HG03045 (cell line): ENCODE data around the gene GLB1L3.
"Not testable (repeated sequence)": the region's sequence is repeated elsewhere in the genome, so short reads cannot be mapped to it uniquely, and the experiment has no call there.

Source experiments
- ATAC-seq: cut with Tn5 transposase; IDR thresholded peaks from one replicate; pipeline ENCODE4 v1.9.1; 2021; ENCODE audit warnings: mild to moderate bottlenecking, moderate library complexity; ENCODE audit not compliant: unreplicated experiment

Gene GLB1L3

GRCh38 chr11:134341805-134342571 is 65.8 kb downstream of the GLB1L3 start:
- ATAC-seq = no peak

GRCh38 chr11:134342572-134343340 is 66.6 kb downstream of the GLB1L3 start:
- ATAC-seq = no peak

- no peak for ATAC-seq
These were observed 67.5 kb downstream of the GLB1L3 start for GRCh38 chr11:134343646-134344045.

GRCh38 chr11:134344497-134345236 is 68.5 kb downstream of the GLB1L3 start:
- not testable (repeated sequence) for ATAC-seq

GRCh38 chr11:134345237-134345550 is 69.0 kb downstream of the GLB1L3 start:
- ATAC-seq = no peak

- ATAC-seq = no peak
These were observed 70.2 kb downstream of the GLB1L3 start for GRCh38 chr11:134346101-134346975.

- ATAC-seq = no peak
These were observed 70.8 kb downstream of the GLB1L3 start for GRCh38 chr11:134346976-134347350.

- ATAC-seq = no peak
These were observed 71.3 kb downstream of the GLB1L3 start for GRCh38 chr11:134347441-134347840.

GRCh38 chr11:134349109-134349801 is 73.1 kb downstream of the GLB1L3 start:
- ATAC-seq = no peak

GRCh38 chr11:134349802-134350355 is 73.7 kb downstream of the GLB1L3 start:
- ATAC-seq = no peak

- peak; percentile 59 for ATAC-seq
These were observed 74.2 kb downstream of the GLB1L3 start for GRCh38 chr11:134350381-134350780.

- ATAC-seq = no peak
These were observed 75.9 kb downstream of the GLB1L3 start for GRCh38 chr11:134352111-134352510.

- ATAC-seq = no peak
These were observed 79.0 kb downstream of the GLB1L3 start for GRCh38 chr11:134355136-134355535.

GRCh38 chr11:134355656-134356055 is 79.5 kb downstream of the GLB1L3 start:
- ATAC-seq = no peak

GRCh38 chr11:134356656-134357544 is 80.7 kb downstream of the GLB1L3 start:
- no peak for ATAC-seq

- ATAC-seq = no peak
These were observed 81.3 kb downstream of the GLB1L3 start for GRCh38 chr11:134357545-134357839.

GRCh38 chr11:134358165-134358855 is 82.1 kb downstream of the GLB1L3 start:
- no peak for ATAC-seq

GRCh38 chr11:134358856-134359490 is 82.8 kb downstream of the GLB1L3 start:
- no peak for ATAC-seq
